Progenitor cell of endocrine pancreas (in vitro differentiated cells): ENCODE measurements around the gene NRCAM. TPM values are rescaled to one million over a fixed set of nuclear protein-coding genes. Genes with fewer than 3 reads are reported as not detected.

ENCODE experiments used
- DNase-seq: peaks from one replicate; pipeline ENCODE4 v3.0.0; 2021; ENCODE audit warnings: low spot score; ENCODE audit not compliant: unreplicated experiment
- H3K27ac Mint-ChIP-seq: 2 replicates; pipeline ENCODE4 v1.8.0; 2021; ENCODE audit warnings: mild to moderate bottlenecking, moderate library complexity, mixed read lengths
- H3K27me3 Mint-ChIP-seq: 2 replicates; pipeline ENCODE4 v1.8.0; 2021; ENCODE audit warnings: mixed read lengths
- H3K36me3 Mint-ChIP-seq: 2 replicates; pipeline ENCODE4 v1.8.0; 2022; ENCODE audit warnings: mixed read lengths; ENCODE audit not compliant: insufficient read depth
- H3K4me1 Mint-ChIP-seq: 2 replicates; pipeline ENCODE4 v1.8.0; 2021; ENCODE audit warnings: low read depth, mixed read lengths
- H3K4me3 Mint-ChIP-seq: 2 replicates; pipeline ENCODE4 v1.8.0; 2021; ENCODE audit warnings: low read depth, mild to moderate bottlenecking, moderate library complexity, mixed read lengths
- H3K9me3 Mint-ChIP-seq: 2 replicates; pipeline ENCODE4 v1.8.0; 2021; ENCODE audit warnings: low read depth, mixed read lengths
- total RNA-seq: library from RNA; stranded (reverse); gene quantifications from 2 replicates; pipeline ENCODE4 v1.2.1, GENCODE V29; 2021
- TF ChIP-seq, protein P1 (sequence below): fragments of 200-600 bp; sonication (generic); IDR thresholded peaks from one replicate; pipeline ENCODE4 v1.5.0; 2021; ENCODE audit warnings: antibody characterized with exemption, mild to moderate bottlenecking; ENCODE audit not compliant: unreplicated experiment

Gene NRCAM
- total RNA-seq, 1 donor from 2014 or later: 19.9 TPM

- Mint-ChIP-seq H3K4me3 (no peak overlapping the region), H3K4me1 (no peaks in the 10 kb centered on the region), H3K27ac (no peak overlapping the region), H3K9me3 (peaks cover 9% of the 10 kb centered on the region), H3K27me3 (no peaks in the 10 kb centered on the region), H3K36me3 (peaks cover 8% of the 10 kb centered on the region)
- TF ChIP-seq, protein P1, sequence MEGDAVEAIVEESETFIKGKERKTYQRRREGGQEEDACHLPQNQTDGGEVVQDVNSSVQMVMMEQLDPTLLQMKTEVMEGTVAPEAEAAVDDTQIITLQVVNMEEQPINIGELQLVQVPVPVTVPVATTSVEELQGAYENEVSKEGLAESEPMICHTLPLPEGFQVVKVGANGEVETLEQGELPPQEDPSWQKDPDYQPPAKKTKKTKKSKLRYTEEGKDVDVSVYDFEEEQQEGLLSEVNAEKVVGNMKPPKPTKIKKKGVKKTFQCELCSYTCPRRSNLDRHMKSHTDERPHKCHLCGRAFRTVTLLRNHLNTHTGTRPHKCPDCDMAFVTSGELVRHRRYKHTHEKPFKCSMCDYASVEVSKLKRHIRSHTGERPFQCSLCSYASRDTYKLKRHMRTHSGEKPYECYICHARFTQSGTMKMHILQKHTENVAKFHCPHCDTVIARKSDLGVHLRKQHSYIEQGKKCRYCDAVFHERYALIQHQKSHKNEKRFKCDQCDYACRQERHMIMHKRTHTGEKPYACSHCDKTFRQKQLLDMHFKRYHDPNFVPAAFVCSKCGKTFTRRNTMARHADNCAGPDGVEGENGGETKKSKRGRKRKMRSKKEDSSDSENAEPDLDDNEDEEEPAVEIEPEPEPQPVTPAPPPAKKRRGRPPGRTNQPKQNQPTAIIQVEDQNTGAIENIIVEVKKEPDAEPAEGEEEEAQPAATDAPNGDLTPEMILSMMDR: no peak
- no peak for DNase-seq
Measured at GRCh38 chr7:108225531-108226181, 230.6 kb downstream of the NRCAM start.

- H3K36me3 Mint-ChIP-seq: peaks cover 12% of the 10 kb centered on the region
- no peaks in the 10 kb centered on the region for H3K4me1 Mint-ChIP-seq
- no peak overlapping the region for H3K4me3 Mint-ChIP-seq
- no peak overlapping the region for H3K27ac Mint-ChIP-seq
- H3K27me3 Mint-ChIP-seq: no peaks in the 10 kb centered on the region
- H3K9me3 Mint-ChIP-seq: peaks cover 16% of the 10 kb centered on the region
- DNase-seq: no peak
- TF ChIP-seq, protein P1: no peak
Measured at GRCh38 chr7:108224387-108224786, 231.8 kb downstream of the NRCAM start.

- Mint-ChIP-seq H3K27ac (no peak overlapping the region), H3K4me1 (no peaks in the 10 kb centered on the region), H3K4me3 (no peak overlapping the region), H3K27me3 (no peaks in the 10 kb centered on the region), H3K9me3 (peaks cover 24% of the 10 kb centered on the region), H3K36me3 (peaks cover 16% of the 10 kb centered on the region)
- TF ChIP-seq, protein P1: no peak
- DNase-seq: no peak
Measured at GRCh38 chr7:108222236-108222892, 233.9 kb downstream of the NRCAM start.

DNA sequence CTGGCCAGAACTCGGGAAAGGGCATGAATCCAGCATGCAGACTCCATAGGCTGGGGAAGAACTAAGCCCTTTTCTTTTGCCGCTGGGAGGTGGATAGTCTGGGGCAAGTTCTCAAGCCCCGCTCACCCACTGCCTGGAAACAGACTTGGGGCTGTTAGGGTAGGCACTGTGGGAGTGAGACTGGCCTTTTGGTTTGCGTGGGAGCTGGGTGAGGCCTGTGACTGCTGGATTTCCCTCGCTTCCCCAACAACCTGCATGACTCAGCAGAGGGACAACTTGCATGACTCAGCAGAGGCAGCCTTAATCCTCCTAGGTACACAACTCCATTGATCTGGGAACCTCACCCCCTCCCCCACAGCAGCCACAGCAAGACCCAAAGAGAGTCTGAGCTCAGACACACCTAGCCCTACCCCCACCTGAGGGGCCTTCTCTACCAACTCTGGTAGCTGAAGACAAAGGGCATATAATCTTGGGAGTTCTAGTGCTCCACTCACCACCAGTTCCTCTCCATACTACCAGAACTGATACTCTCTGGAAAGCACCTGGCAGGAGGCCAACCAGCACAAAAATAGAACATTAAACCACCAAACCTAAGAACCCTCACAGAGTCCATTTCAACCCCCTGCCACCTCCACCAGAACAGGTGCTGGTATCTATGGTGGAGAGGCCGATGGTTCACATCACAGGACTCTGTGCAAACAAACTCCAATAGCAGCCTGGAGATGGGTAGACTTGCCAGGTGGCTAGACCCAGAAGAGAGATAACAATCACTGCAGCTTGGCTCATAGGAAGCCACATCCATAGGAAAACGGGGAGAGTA, 244.6 kb downstream of the NRCAM start:
- Mint-ChIP-seq H3K36me3 (peaks cover 30% of the 10 kb centered on the region), H3K4me1 (peaks cover 3% of the 10 kb centered on the region), H3K27ac (no peak overlapping the region), H3K4me3 (no peak overlapping the region), H3K27me3 (no peaks in the 10 kb centered on the region), H3K9me3 (peaks cover 48% of the 10 kb centered on the region)
- TF ChIP-seq, protein P1: no peak
- DNase-seq: no peak

DNA sequence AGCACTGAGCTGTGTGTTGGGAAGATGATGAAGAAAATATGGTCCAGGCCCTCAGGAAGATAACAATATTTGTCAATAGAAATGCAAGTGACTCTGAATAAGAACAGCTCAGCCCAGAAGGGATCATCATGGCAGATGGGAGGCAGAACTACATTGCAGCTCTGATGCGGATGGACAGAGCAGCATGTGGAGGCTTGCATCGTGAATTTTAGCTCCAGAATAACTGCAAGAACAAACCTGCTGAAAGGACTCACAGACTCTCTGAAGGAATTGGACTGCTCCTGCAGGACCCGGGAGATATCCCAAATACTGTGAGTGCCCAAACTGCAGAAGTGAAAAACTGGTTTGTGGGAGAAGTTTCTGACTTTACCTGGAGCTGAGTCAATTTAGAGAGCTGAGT, 245.4 kb downstream of the NRCAM start:
- TF ChIP-seq, protein P1: no peak
- Mint-ChIP-seq H3K27me3 (no peaks in the 10 kb centered on the region), H3K27ac (peak overlapping the region; percentile 0)

More for the DNA sequence above, 245.4 kb downstream of the NRCAM start:
- H3K9me3 Mint-ChIP-seq: peaks cover 41% of the 10 kb centered on the region
- H3K4me3 Mint-ChIP-seq: no peak overlapping the region
- DNase-seq: no peak
- H3K36me3 Mint-ChIP-seq: peaks cover 25% of the 10 kb centered on the region
- peaks cover 3% of the 10 kb centered on the region for H3K4me1 Mint-ChIP-seq
